ENCODE data around the gene ZNF106.

ZNF106 gene

DNA sequence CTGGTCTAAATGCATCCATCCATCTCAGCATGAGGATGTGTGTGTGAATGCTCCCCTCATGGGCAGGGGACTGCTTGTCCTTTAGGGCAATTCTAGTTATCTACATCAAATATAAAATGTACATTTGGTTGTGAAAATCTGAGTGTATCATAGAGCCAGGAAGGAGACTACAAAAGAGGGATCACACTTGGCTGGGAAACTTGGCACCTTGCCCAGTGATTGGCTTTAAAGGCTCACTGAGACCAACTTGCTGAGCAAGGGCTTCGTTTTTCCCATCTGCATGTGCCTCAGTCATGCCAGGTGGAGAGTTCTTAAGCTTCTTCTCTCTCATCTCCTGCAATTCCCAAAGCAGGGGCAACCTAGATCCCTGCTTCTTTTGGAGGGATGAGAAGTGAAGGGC, 126.4 kb downstream of the ZNF106 start:
- DNase-seq: no peak

DNA sequence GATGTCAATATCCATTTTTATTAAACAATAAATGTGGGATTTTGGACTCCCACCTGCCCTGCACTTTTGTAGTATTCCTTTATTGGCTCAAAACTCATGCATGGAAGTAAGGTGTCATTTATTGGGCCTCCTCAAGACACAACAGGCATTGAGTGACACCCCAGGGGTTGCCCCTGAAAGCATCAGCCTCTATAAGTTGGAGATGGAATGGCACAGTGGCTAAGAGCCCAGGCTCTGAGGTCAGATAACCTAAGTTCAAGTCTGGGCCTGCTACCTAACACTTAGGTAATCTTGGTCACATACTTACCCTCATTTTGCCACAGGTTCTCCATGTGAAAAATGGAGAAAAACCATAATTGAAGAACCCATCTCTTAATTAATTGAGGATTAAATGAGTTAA, 127.0 kb downstream of the ZNF106 start:
- no peak for DNase-seq

DNA sequence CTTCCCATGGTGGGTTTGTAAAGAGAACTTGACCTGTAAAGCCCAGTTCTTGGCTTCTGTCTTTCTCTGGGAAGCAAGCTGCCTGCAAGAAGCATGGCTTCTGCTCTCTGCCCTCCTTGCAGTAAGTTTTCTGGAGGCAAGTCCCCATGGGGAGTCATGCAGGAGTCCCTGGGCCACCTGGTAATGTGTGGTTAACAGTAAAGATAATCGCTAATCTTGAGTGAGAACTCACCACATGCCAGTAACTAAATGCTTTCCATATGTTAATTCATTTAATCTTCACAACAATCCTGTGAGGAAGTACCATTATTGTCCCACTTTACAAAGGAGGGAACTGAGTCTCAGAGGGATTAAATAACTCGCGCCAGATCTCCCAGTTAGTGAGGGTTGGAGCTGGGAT, 127.5 kb downstream of the ZNF106 start:
- no peak for DNase-seq

Measured in NCI-H1092 treated with DMSO at 0.1 percent for 48 hours (cell line).